ENCODE results near the gene LSM2. TPM values are rescaled to one million over a fixed set of nuclear protein-coding genes. Genes with fewer than 3 reads are reported as not detected.
A peak's percentile ranks its signal among the peaks of the same experiment; 100 is the strongest.

LSM2 gene
- total and polyA plus RNA-seq, 9 of the 15 experiments (the other 6 are each of a cell fraction or from before 2014, with no cell fraction given), result 154 to 407 (median 223) TPM

- TF ChIP-seq RERE (CRISPR knock-in tag; IDR thresholded peaks at IDR 0.05; ENCODE audit: borderline replicate concordance) (no peak), ELF4 (CRISPR knock-in tag; IDR thresholded peaks at IDR 0.05) (peak; percentile 71), ZNF766 (CRISPR knock-in tag; conservative IDR thresholded peaks at IDR 0.05) (no peak), SMC3 (conservative IDR thresholded peaks at IDR 0.05; ENCODE audit: insufficient read depth, low read depth, low read length) (peak; percentile 39; the same call in 1 of the 2 replicates), ZNF133 (CRISPR knock-in tag; IDR thresholded peaks at IDR 0.05) (no peak), NBN (IDR thresholded peaks at IDR 0.05; ENCODE audit: low read depth) (peak; percentile 79), ZNF449 (CRISPR knock-in tag; IDR thresholded peaks at IDR 0.05) (no peak), STAT6 (CRISPR knock-in tag; IDR thresholded peaks at IDR 0.05) (no peak), E2F4 (CRISPR knock-in tag; IDR thresholded peaks at IDR 0.05; ENCODE audit: low read depth) (no peak), CBX3 (IDR thresholded peaks at IDR 0.05; ENCODE audit: borderline replicate concordance in 1 of 2, low read length in 2 of 2) (peak in 1 of 2 experiments; percentile 25; a peak in 1 of 3 replicates), TFE3 (CRISPR knock-in tag; IDR thresholded peaks at IDR 0.05) (no peak; the same call in 1 of the 2 replicates), ZBTB26 (CRISPR knock-in tag; IDR thresholded peaks at IDR 0.05) (peak; percentile 73; the same call in 1 of the 2 replicates)
Measured at GRCh38 chr6:31829633-31830283, 23.0 kb upstream of the LSM2 start (continued).
